Left ventricle myocardium superior (tissue), 1 donor: ENCODE data around the gene MGAT2. TPM values are rescaled to one million over a fixed set of nuclear protein-coding genes. Genes with fewer than 3 reads are reported as not detected.
A peak's percentile ranks its signal among the peaks of the same experiment; 100 is the strongest.
"Not testable (repeated sequence)": the region's sequence is repeated elsewhere in the genome, so short reads cannot be mapped to it uniquely, and the experiment has no call there.

Source experiments
- ATAC-seq: fragments of 200-7000 bp; cut with Tn5 transposase; one replicate; pipeline ENCODE4 v1.9.1; 2020; ENCODE audit warnings: mild to moderate bottlenecking, moderate library complexity
- DNase-seq: peaks from one replicate; pipeline ENCODE4 v3.0.0-alpha.2; 2020
- intact Hi-C: fragments of 100-400 bp; cut with micrococcal nuclease; formaldehyde crosslinking; loops from one replicate; pipeline ENCODE4 v1.11.0; 2022
- total RNA-seq: library from RNA; stranded (reverse); fragmentation: NEBNext Ultra II Directional; extraction: Animal tissue kit (Norgen Biotek cat#: 25700); gene quantifications from one replicate; pipeline ENCODE4 v1.2.1, GENCODE V29; 2021
- donor health status: DM: no; HTN: yes; CAD: no; lungs with severe emphysema.

Gene MGAT2
- total RNA-seq, 1 donor from 2014 or later: 9.6 TPM

GRCh38 chr14:49637534-49638078 is 17.0 kb downstream of the MGAT2 start:
- no peak for DNase-seq
- intact Hi-C loops: loop anchor here (10.0 kb wide), 1 partner anchor 127 kb away; the partner anchor contains the start of gene KLHDC2
- ATAC-seq: no peak

- ATAC-seq (no peak), DNase-seq (no peak)
- intact Hi-C loops: no loop called here
Observed at GRCh38 chr14:49640540-49641417, 20.2 kb downstream of the MGAT2 start.

- DNase-seq: no peak
- intact Hi-C loops: no loop called here
- ATAC-seq: peak; percentile 90
Observed at GRCh38 chr14:49641697-49642129, 21.1 kb downstream of the MGAT2 start.

- no peak for DNase-seq
- intact Hi-C loops: no loop called here
- ATAC-seq: peak; percentile 72
Observed at GRCh38 chr14:49642163-49642562, 21.6 kb downstream of the MGAT2 start.

- DNase-seq (no peak), ATAC-seq (no peak)
- intact Hi-C loops: no loop called here
Observed at GRCh38 chr14:49653508-49653907, 32.9 kb downstream of the MGAT2 start.

DNA sequence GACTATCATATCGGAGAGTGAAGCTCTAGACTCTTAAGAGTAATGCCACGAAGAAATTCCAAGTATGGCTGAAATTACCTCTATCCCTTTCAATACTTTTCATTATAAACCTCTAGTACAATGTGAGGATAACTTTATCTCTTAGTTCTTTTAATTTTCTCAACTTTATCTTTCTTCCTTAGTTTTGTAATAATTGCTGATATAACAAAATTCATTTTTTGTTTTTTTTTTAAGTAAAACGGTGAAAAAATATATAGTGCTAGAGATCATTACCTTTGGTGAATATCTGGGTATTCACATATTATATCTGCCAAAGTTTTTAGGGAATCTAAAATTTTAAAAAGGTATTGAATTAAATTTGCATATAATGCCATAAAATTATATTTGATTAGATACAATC is 33.9 kb downstream of the MGAT2 start:
- ATAC-seq (no peak), DNase-seq (no peak)
- intact Hi-C loops: no loop called here

DNA sequence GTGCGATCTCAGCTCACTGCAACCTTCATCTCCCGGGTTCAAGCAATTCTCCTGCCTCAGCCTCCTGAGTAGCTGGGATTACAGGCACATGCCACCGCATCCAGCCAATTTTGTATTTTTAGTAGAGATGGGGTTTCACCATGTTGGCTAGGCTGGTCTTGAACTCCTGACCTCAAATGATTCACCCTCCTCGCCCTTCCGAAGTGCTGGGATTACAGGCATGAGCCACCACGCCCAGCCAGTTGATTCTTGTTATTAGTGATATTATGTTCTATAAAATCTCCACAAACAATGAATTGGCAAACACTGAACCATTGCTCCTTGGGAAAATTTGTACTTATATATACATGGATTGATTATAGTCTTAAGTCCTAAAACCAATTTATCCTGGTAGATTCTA is 36.9 kb downstream of the MGAT2 start:
- ATAC-seq, intact Hi-C loops, DNase-seq: not testable (repeated sequence)

GRCh38 chr14:49659526-49660455 is 39.2 kb downstream of the MGAT2 start:
- intact Hi-C loops: no loop called here
- ATAC-seq (no peak), DNase-seq (no peak)

DNA sequence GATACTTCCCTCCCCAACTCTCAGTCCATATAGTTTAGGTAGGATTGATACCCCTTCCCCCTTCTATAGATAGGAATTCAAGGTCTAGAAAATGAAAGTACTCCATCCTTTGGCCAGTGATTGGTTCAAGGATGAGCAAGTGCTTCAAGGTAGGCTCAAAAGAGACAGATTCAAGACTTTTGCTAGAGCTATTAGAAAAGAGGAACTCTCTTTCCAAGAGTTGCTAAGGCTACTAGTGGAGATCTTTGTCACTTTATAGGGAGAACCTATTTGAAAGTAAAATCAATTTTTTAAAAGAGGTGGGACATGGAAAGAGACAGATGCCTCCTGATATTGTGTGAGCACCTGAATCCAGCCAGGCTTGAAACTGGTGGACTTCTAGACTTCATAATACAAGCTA is 49.9 kb downstream of the MGAT2 start:
- DNase-seq (no peak), ATAC-seq (no peak)
- intact Hi-C loops: no loop called here

Other genes with a start within 250 kb of the MGAT2 start
- gene RPS29, start 34.4 kb upstream of the MGAT2 start, total RNA-seq: 791 TPM
- 5.8 TPM for gene LRR1, start 21.9 kb upstream of the MGAT2 start, total RNA-seq
- gene RPL36AL, start 173 bp upstream of the MGAT2 start, total RNA-seq: 149 TPM
- gene DNAAF2, start 14.4 kb downstream of the MGAT2 start, total RNA-seq: 6.8 TPM
- gene POLE2, start 67.4 kb downstream of the MGAT2 start, total RNA-seq: 0.40 TPM
- 6.0 TPM for gene KLHDC1, start 72.3 kb downstream of the MGAT2 start, total RNA-seq
- gene KLHDC2, start 147.4 kb downstream of the MGAT2 start, total RNA-seq: 85.5 TPM
- gene NEMF, start 232.0 kb downstream of the MGAT2 start, total RNA-seq: 50.1 TPM